ENCODE data around the gene CELSR3. TPM values are rescaled to one million over a fixed set of nuclear protein-coding genes. Genes with fewer than 3 reads are reported as not detected.

CELSR3 gene
- total RNA-seq, 6 experiments from 2014 or later: 1.9 to 5.0 (median 3.4) TPM

GRCh38 chr3:48594417-48595049 is 68.2 kb downstream of the CELSR3 start:
- DNase-seq: peak; percentile 59
- TF ChIP-seq CTCF (IDR thresholded peaks at IDR 0.05): no peak
- peaks cover 2% of the 10 kb centered on the region for H3K27me3 Mint-ChIP-seq (ENCODE audit: insufficient read depth)
- H3K4me3 Mint-ChIP-seq: peak overlapping the region; percentile 90
- H3K27ac Mint-ChIP-seq: peak overlapping the region; percentile 93
- no peaks in the 10 kb centered on the region for H3K9me3 Mint-ChIP-seq
- H3K36me3 Mint-ChIP-seq (ENCODE audit: low read depth): peaks cover 33% of the 10 kb centered on the region
- peaks cover 76% of the 10 kb centered on the region for H3K4me1 Mint-ChIP-seq (ENCODE audit: low read depth)

- no peak overlapping the region for H3K27ac Mint-ChIP-seq
These were observed 69.3 kb downstream of the CELSR3 start for GRCh38 chr3:48593337-48593736.

GRCh38 chr3:48592519-48593087 is 70.1 kb downstream of the CELSR3 start:
- H3K4me1 Mint-ChIP-seq (ENCODE audit: low read depth): peaks cover 58% of the 10 kb centered on the region
- no peak for TF ChIP-seq CTCF (IDR thresholded peaks at IDR 0.05)
- peak overlapping the region; percentile 71 for H3K27ac Mint-ChIP-seq
- H3K9me3 Mint-ChIP-seq: no peaks in the 10 kb centered on the region
- H3K36me3 Mint-ChIP-seq (ENCODE audit: low read depth): peaks cover 30% of the 10 kb centered on the region
- peaks cover 2% of the 10 kb centered on the region; the same call in 1 of the 2 replicates for H3K27me3 Mint-ChIP-seq (ENCODE audit: insufficient read depth)
- DNase-seq: peak; percentile 17
- H3K4me3 Mint-ChIP-seq: peak overlapping the region; percentile 90

More at GRCh38 chr3:48593337-48593736, 69.3 kb downstream of the CELSR3 start:
- Mint-ChIP-seq H3K4me1 (ENCODE audit: low read depth) (peaks cover 65% of the 10 kb centered on the region), H3K9me3 (no peaks in the 10 kb centered on the region), H3K27me3 (ENCODE audit: insufficient read depth) (peaks cover 2% of the 10 kb centered on the region; the same call in 1 of the 2 replicates), H3K4me3 (peak overlapping the region; percentile 90), H3K36me3 (ENCODE audit: low read depth) (peaks cover 31% of the 10 kb centered on the region)
- no peak for TF ChIP-seq CTCF (IDR thresholded peaks at IDR 0.05)
- DNase-seq: no peak

GRCh38 chr3:48591886-48592518 is 70.7 kb downstream of the CELSR3 start:
- Mint-ChIP-seq H3K4me3 (no peak overlapping the region), H3K36me3 (ENCODE audit: low read depth) (peaks cover 25% of the 10 kb centered on the region), H3K27ac (no peak overlapping the region), H3K9me3 (no peaks in the 10 kb centered on the region), H3K4me1 (ENCODE audit: low read depth) (peaks cover 52% of the 10 kb centered on the region), H3K27me3 (ENCODE audit: insufficient read depth) (no peaks in the 10 kb centered on the region; the same call in 1 of the 2 replicates)
- no peak for DNase-seq
- no peak for TF ChIP-seq CTCF (IDR thresholded peaks at IDR 0.05)

GRCh38 chr3:48591436-48591835 is 71.2 kb downstream of the CELSR3 start:
- H3K27me3 Mint-ChIP-seq (ENCODE audit: insufficient read depth): no peaks in the 10 kb centered on the region; the same call in 1 of the 2 replicates
- DNase-seq: no peak
- H3K27ac Mint-ChIP-seq: no peak overlapping the region
- H3K4me3 Mint-ChIP-seq: no peak overlapping the region
- no peak for TF ChIP-seq CTCF (IDR thresholded peaks at IDR 0.05)
- peaks cover 46% of the 10 kb centered on the region for H3K4me1 Mint-ChIP-seq (ENCODE audit: low read depth)
- H3K36me3 Mint-ChIP-seq (ENCODE audit: low read depth): peaks cover 28% of the 10 kb centered on the region
- H3K9me3 Mint-ChIP-seq: no peaks in the 10 kb centered on the region

Data from HFFc6 (cell line).